CD4-positive, alpha-beta T cell (primary cell): ENCODE results near the gene PPP2R3A. TPM values are rescaled to one million over a fixed set of nuclear protein-coding genes. Genes with fewer than 3 reads are reported as not detected.

Experiments used
- ATAC-seq: fragments of 200-7000 bp; cut with Tn5 transposase; one replicate; pipeline ENCODE4 v1.10.0; 2022; ENCODE audit warnings: mild to moderate bottlenecking; ENCODE audit not compliant: poor library complexity
- CTCF ChIA-PET: fragments of 350-600 bp; sonication (Branson Sonifier 250); formaldehyde crosslinking; loops from one replicate; lab custom pipeline; 2021; ENCODE audit warnings: antibody characterized with exemption, inconsistent platforms; lab: Charles Lee
- POLR2A ChIA-PET: fragments of 350-600 bp; sonication (Branson Sonifier 250); formaldehyde crosslinking; loops from one replicate; lab custom pipeline; 2021; ENCODE audit warnings: antibody characterized with exemption, inconsistent platforms; lab: Charles Lee
- DNase-seq, 14 experiments: peaks; one replicate each; pipeline ENCODE4 v3.0.0-alpha.2; 2013 to 2020; ENCODE audit warnings: mixed read lengths in 2 of 14
- H3K27ac ChIP-seq, 2 donors: one replicate each; pipeline versions ENCODE4 v1.5.1 to v1.7.0; 2013; ENCODE audit warnings: low read length in 2 of 2, low read depth in 1 of 2, mild to moderate bottlenecking in 1 of 2
- H3K27me3 ChIP-seq, 2 experiments: 1 replicate in 1 of 2; 2 replicates in 1 of 2; pipeline versions ENCODE4 v1.6.1 to v1.7.0; 2013; ENCODE audit warnings: low read length in 2 of 2, control low read depth in 1 of 2, mild to moderate bottlenecking in 1 of 2, moderate library complexity in 1 of 2; ENCODE audit not compliant: insufficient read depth in 2 of 2, control insufficient read depth in 1 of 2
- H3K36me3 ChIP-seq: one replicate; pipeline ENCODE4 v1.6.1; 2013; ENCODE audit warnings: low read length, control low read depth; ENCODE audit not compliant: insufficient read depth
- H3K4me1 ChIP-seq: one replicate; pipeline ENCODE4 v1.6.1; 2013; ENCODE audit warnings: low read length, control low read depth; ENCODE audit not compliant: insufficient read depth
- H3K4me3 ChIP-seq: one replicate; pipeline ENCODE4 v1.5.1; 2013; ENCODE audit warnings: mild to moderate bottlenecking, low read length, moderate library complexity
- H3K9me3 ChIP-seq, 2 experiments: 1 replicate in 1 of 2; 2 replicates in 1 of 2; pipeline versions ENCODE4 v1.6.1 to v1.7.0; 2013; ENCODE audit warnings: low read length in 2 of 2, mild to moderate bottlenecking in 2 of 2, control low read depth in 1 of 2, moderate library complexity in 1 of 2; ENCODE audit not compliant: control insufficient read depth in 1 of 2, insufficient read depth in 1 of 2
- H3K27ac Mint-ChIP-seq: one replicate; pipeline ENCODE4 v1.8.0; 2020; ENCODE audit warnings: mixed read lengths
- H3K27me3 Mint-ChIP-seq: one replicate; pipeline ENCODE4 v1.8.0; 2021; ENCODE audit warnings: mixed read lengths
- H3K36me3 Mint-ChIP-seq: one replicate; pipeline ENCODE4 v1.8.0; 2021; ENCODE audit warnings: low read depth, mixed read lengths
- H3K4me1 Mint-ChIP-seq: one replicate; pipeline ENCODE4 v1.8.0; 2021; ENCODE audit warnings: low read depth, mixed read lengths
- H3K4me3 Mint-ChIP-seq: one replicate; pipeline ENCODE4 v1.8.0; 2020; ENCODE audit warnings: mild to moderate bottlenecking, mixed read lengths
- H3K9me3 Mint-ChIP-seq: one replicate; pipeline ENCODE4 v1.8.0; 2020; ENCODE audit warnings: mixed read lengths
- CTCF ChIP-seq: fragments of 200-600 bp; IDR thresholded peaks from one replicate; pipeline ENCODE4 v1.8.0; 2022; ENCODE audit warnings: antibody characterized with exemption, mild to moderate bottlenecking
- intact Hi-C, 2 experiments: fragments of 100-400 bp; cut with DNase I in 1 of 2; cut with micrococcal nuclease in 1 of 2; formaldehyde crosslinking; loops; one replicate each; pipeline versions ENCODE4 v1.15.1 to v1.9.0; 2023 to 2025; cut with DNase I, micrococcal nuclease
- total RNA-seq, 174 experiments: library from RNA in 2 of 174; stranded (reverse) in 2 of 174; gene quantifications; one replicate each; pipeline ENCODE4 v1.2.3 and lab custom pipeline; 2021 to 2026

PPP2R3A gene
- total RNA-seq, 2 experiments from 2014 or later = 0.14 to 0.31 TPM

DNA sequence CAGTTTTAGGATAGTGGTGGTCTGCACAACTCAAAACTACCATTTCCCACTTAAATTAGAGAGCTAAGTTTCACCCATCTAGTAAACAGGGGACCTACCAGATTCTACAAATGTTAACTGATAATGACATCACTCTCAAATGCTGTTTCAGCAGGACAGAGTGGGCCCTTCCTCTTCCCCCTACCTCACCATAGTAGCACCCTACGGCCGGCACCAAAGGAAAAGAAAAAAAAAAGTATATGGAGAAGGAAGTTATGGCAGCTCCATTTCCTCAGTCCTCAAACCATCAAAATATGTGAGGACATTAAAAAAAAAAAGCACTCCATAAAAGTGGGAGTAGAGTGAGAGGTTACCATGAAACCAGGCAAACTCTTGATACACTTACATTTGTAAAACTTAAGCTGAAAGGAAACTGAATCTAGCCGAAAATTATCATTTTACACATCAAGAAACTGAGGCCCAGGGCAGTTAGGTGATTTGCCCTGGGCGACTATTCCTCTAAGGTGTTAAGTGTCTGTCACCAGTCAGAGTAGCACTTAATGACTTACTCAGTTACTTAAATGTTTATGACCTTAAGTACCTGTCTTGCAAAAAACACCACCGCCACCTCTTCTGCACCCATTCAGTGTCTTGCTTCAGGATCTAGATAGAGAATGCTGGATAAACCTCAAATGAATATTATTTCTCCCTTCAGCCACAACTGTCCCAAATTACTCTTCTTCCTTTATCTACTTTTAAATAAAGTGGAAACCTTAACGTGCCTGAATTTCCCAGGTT, 227.9 kb downstream of the PPP2R3A start:
- ChIA-PET CTCF (interaction anchor here (0.5 to 1.7 kb wide), 4 partner anchors 58 to 559 kb away, joined by 3 to 12 read pairs (median 4); partner anchors contain the start of gene STAG1), POLR2A (interaction anchor here (0.6 to 6.2 kb wide), 11 partner anchors 9 to 1716 kb away, joined by 3 to 137 read pairs (median 7); partner anchors contain the start of genes NCK1, PCCB and STAG1)
- no peaks in the 10 kb centered on the region for H3K9me3 ChIP-seq
- DNase-seq = peak in 3 of 14 experiments; percentile 25 to 40 (median 32)
- no peaks in the 10 kb centered on the region for H3K27me3 ChIP-seq
- no peak for ATAC-seq
- Mint-ChIP-seq H3K27me3 (peaks cover 5% of the 10 kb centered on the region), H3K4me3 (peak overlapping the region; percentile 89), H3K4me1 (peaks cover 66% of the 10 kb centered on the region), H3K9me3 (no peaks in the 10 kb centered on the region), H3K27ac (peak overlapping the region; percentile 98), H3K36me3 (peaks cover 74% of the 10 kb centered on the region)
- intact Hi-C loops = loop anchor here (1.0 to 5.0 kb wide), 6 partner anchors 7 to 669 kb away; partner anchors contain the start of genes PCCB (in 2 of the 2) and NCK1 (in 1 of the 2)
- H3K4me1 ChIP-seq = peaks cover 45% of the 10 kb centered on the region
- peak overlapping the region; percentile 46 to 99 for H3K27ac ChIP-seq
- TF ChIP-seq CTCF = no peak
- no peaks in the 10 kb centered on the region for H3K36me3 ChIP-seq
- H3K4me3 ChIP-seq = peak overlapping the region; percentile 95

DNA sequence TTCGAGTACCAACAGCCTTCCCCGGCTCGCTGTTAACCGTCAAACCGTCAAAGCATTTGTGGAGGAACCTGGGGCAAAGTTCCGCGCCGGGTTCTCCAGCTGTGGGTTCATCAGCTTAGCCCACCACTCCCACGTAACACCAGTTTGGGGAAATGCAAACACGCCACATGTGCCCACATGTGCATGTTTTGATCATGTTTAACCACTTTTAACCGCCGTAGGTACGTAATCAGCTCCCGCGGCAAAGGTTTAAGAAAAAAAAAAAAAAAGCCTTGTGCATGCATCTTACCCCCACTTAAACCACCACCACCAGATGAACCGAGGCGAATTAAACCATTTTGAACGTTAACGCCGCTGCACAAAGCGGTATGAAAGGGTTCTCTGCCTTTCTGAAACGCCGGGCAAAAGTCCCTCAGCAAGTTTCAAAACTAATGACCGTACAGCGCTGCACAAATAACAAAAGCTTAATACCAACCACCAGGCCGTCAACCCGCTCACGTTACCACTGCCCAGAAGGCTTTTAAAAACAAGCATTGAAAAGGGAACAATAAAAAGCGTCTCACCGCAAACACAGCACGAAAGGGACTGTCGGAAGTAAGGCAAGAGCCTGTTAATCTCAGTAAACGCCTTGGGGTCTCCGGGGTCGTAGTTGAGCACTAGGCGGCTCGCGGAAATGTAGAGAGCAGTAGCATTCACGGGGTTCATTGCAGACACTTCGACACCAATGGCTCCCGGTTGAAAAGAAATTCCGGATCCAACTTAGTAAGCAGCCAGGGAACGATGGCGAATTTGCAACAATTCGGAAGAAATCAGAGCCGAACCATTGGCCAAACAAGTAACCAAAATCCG, 229.1 kb downstream of the PPP2R3A start:
- H3K27me3 Mint-ChIP-seq = peaks cover 5% of the 10 kb centered on the region
- H3K36me3 ChIP-seq = no peaks in the 10 kb centered on the region
- intact Hi-C loops = loop anchor here (1.0 to 5.0 kb wide), 7 partner anchors 8 to 668 kb away; partner anchors contain the start of genes NCK1 (in 2 of the 2) and PCCB (in 2 of the 2)
- H3K4me3 Mint-ChIP-seq = peak overlapping the region; percentile 89
- peaks cover 54% of the 10 kb centered on the region for H3K4me1 Mint-ChIP-seq
- no peaks in the 10 kb centered on the region for H3K9me3 Mint-ChIP-seq
- peak; percentile 35 to 92 (median 59) for DNase-seq
- no peaks in the 10 kb centered on the region for H3K27me3 ChIP-seq
- H3K27ac ChIP-seq = peak overlapping the region; percentile 91 to 99
- ATAC-seq = peak; percentile 48
- ChIA-PET POLR2A (interaction anchor here (0.6 to 6.2 kb wide), 18 partner anchors 10 to 1717 kb away, joined by 3 to 137 read pairs (median 4); partner anchors contain the start of genes NCK1, PCCB and STAG1), CTCF (interaction anchor here (1.5 to 1.7 kb wide), 3 partner anchors 57 to 558 kb away, joined by 4 to 12 read pairs (median 5); partner anchors contain the start of gene STAG1)
- no peak for TF ChIP-seq CTCF
- H3K4me3 ChIP-seq = peak overlapping the region; percentile 95
- peaks cover 64% of the 10 kb centered on the region for H3K36me3 Mint-ChIP-seq
- peak overlapping the region; percentile 98 for H3K27ac Mint-ChIP-seq
- H3K4me1 ChIP-seq = peaks cover 34% of the 10 kb centered on the region
- H3K9me3 ChIP-seq = no peaks in the 10 kb centered on the region
